VCaP (cell line): ENCODE data around the gene MLXIP.

Experiments
- H3K27ac ChIP-seq: fragments of 450-650 bp; 2 replicates; pipeline ENCODE4 v1.5.1; 2017
- TF ChIP-seq, protein P1 (sequence below): fragments of 450-650 bp; conservative IDR thresholded peaks from 2 replicates; pipeline ENCODE4 v1.5.1; 2017; ENCODE audit warnings: mild to moderate bottlenecking, moderate library complexity

Gene MLXIP

GRCh38 chr12:122162976-122163375, 84.4 kb downstream of the MLXIP start:
- TF ChIP-seq, protein P1, sequence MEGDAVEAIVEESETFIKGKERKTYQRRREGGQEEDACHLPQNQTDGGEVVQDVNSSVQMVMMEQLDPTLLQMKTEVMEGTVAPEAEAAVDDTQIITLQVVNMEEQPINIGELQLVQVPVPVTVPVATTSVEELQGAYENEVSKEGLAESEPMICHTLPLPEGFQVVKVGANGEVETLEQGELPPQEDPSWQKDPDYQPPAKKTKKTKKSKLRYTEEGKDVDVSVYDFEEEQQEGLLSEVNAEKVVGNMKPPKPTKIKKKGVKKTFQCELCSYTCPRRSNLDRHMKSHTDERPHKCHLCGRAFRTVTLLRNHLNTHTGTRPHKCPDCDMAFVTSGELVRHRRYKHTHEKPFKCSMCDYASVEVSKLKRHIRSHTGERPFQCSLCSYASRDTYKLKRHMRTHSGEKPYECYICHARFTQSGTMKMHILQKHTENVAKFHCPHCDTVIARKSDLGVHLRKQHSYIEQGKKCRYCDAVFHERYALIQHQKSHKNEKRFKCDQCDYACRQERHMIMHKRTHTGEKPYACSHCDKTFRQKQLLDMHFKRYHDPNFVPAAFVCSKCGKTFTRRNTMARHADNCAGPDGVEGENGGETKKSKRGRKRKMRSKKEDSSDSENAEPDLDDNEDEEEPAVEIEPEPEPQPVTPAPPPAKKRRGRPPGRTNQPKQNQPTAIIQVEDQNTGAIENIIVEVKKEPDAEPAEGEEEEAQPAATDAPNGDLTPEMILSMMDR = no peak

GRCh38 chr12:122166422-122167349, 88.1 kb downstream of the MLXIP start:
- H3K27ac ChIP-seq = no peak overlapping the region
- TF ChIP-seq, protein P1 = no peak

More at GRCh38 chr12:122162976-122163375, 84.4 kb downstream of the MLXIP start:
- H3K27ac ChIP-seq = no peak overlapping the region

DNA sequence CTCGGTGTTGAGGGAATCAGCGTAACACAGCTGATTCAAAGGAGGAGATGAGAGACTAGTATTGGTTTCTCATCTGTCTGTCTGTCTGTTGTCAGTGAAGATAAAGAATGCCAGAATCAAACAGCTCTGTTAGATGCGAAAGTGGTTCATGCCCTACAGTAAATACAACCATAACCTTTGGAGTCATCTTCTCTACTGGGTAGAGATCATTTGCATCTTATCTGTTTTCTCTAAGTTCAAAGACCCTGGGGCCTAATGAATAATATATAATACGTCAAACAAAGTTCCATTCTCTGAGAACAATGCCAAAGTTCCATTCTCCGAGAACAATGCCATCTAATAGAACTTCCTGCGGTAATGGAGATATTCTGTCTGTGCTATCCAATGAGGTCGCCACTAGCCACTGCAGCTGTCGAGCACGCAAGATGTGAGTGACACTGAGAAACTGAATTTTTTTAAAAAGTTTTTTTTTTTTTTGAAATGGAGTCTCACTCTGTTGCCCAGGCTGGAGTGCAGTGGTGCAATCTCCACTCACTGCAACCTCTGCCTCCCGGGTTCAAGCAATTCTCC, 88.9 kb downstream of the MLXIP start:
- TF ChIP-seq, protein P1 = no peak
- no peak overlapping the region for H3K27ac ChIP-seq

DNA sequence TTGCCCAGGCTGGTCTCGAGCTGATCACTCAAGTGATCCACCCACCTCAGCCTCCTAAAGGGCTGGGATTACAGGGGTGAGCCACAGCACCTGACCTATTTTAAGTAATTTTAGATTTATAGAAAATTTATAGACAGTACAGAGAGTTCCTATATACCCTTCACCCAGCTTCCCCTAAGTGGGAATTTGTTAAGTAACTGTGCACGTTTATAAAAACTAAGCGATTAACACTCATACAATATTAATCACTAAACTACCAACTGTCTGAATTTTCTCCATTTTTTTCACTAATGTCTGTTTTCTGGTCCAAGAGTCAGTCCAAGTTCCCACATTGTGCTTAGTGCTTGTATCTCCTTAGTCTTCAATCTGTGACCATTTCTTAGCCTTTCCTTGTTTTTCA, 89.9 kb downstream of the MLXIP start:
- TF ChIP-seq, protein P1 = no peak
- no peak overlapping the region for H3K27ac ChIP-seq

DNA sequence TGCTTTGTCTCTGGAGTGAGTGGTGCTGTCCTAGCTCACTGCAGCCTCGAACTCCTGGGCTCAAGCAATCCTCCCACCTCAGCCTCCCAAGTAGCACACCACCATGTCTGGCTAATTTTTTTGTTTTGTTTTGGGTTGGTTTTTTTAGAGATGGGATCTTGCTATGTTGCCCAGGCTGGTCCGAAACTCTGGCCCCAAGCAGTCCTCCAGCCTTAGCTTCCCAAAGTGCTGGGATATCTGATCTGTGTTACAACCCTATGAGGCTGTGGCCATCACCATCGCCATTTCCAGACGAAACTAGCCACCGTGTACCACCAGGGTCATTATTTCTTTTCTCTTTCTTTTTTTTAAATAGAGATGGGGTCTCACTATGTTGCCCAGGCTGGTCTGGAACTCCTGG, 92.8 kb downstream of the MLXIP start:
- TF ChIP-seq, protein P1 = no peak
- H3K27ac ChIP-seq = no peak overlapping the region

GRCh38 chr12:122172262-122172939, 93.8 kb downstream of the MLXIP start:
- TF ChIP-seq, protein P1 = no peak
- no peak overlapping the region for H3K27ac ChIP-seq
